GM19328 (cell line): ENCODE measurements around the gene MISP3.
"Not testable (repeated sequence)": the region's sequence is repeated elsewhere in the genome, so short reads cannot be mapped to it uniquely, and the experiment has no call there.

ENCODE experiments used
- ATAC-seq: cut with Tn5 transposase; IDR thresholded peaks from one replicate; pipeline ENCODE4 v1.9.1; 2021; ENCODE audit warnings: mild to moderate bottlenecking, moderate library complexity; ENCODE audit not compliant: unreplicated experiment

Gene MISP3

DNA sequence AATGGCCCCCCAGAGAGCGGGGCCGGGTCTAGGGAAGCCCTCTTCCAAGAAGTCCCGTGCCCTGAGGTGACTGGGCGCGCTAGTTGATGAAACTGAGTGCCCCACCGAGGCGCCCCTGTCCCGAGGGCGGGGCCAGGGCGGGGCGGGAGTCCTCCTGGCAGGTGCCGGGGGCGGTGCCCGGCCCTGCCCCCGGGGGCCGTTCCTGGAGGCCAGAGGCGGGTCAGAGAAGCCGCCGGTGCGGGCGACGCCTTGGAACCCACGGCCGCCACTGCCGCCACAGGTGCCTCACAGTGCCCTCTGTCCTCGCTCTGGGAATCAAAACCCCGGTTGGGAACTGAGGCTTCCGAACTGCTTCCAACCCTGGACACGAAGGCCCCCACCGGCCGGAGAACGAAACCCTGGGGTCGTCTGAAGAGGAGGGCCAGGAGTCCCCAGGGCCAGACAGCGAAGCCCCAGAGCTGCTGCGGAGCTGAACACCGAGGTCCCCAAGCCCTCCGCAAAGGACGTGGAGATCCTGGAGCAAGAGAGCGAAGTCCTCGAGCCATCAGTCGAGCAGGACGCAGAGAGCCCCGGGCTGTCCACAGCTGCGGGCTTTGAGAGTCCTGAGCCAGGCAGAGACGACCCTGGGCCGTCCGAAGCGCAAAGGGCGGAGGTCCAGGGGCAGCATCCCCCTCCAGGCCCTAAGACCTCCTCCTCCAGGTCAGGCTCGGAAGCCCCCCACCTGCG is at the start of gene MISP3:
Gene MISP3, plus strand, starts transcription at position 252 of the 726 bp plus-strand sequence. CDS start 524 bp downstream, outside the sequence.
- no peak for ATAC-seq

DNA sequence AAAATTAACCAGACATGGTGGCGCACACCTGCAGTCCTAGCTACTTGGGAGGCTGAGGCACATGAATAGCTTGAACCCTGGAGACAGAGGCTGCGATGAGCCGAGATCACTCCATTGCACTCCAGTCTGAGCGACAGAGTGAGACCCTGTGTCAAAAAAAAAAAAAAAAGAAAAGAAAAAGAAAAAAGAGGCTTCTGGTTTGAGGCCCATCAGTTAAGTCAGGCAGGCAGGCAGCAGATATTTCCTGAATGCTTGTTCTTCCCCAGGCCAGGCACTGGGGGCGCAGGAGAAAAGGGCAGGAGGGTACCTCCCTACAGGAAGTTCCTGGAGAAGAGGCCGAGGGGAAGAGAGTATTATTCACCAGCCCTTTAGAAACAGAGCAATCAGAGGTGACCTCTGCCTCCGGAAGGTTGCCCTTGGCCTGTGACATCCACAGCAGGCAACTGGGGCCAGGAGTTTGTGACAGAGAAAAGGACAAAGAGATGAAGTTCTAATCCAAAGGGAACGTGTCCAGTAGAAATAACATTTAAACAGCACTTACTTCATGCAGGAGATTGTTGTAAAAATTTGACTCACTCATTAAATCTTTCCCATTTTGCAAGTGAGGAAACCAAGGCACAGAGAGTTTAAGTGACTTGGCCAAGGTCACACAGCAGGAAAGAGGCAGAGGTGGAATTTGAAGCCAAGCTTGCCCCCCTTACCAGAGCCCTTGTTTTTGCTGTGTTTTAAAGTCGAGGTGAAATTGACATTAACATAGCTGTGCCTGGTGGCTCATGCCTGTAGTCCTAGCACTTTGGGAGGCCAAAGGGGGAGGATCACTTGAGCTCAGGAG is 49.0 kb upstream of the MISP3 start:
- no peak for ATAC-seq

DNA sequence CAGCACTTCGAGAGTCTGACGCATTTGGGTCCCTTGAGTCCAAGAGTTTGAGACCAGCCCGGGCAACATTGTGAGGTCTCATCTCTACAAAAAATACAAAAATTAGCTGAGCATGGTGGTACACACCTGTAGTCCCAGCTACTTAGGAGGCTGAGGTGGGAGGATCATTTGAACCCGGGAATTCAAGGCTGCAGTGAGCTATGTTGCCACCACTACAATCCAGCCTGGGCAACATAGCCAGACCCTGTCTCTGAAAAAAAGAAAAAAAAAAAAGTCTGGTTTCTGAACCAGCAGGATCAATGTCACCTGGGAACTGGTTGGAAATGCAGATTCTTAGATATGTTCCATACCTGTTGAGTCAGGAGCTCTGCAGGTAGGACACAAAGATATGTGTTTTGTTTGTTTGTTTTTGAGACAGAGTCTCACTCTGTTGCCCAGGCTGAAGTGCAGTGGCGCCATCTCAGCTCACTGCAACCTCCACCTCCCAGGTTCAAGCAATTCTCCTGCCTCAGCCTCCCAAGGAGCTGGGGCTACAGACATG is 45.9 kb upstream of the MISP3 start:
- not testable (repeated sequence) for ATAC-seq

DNA sequence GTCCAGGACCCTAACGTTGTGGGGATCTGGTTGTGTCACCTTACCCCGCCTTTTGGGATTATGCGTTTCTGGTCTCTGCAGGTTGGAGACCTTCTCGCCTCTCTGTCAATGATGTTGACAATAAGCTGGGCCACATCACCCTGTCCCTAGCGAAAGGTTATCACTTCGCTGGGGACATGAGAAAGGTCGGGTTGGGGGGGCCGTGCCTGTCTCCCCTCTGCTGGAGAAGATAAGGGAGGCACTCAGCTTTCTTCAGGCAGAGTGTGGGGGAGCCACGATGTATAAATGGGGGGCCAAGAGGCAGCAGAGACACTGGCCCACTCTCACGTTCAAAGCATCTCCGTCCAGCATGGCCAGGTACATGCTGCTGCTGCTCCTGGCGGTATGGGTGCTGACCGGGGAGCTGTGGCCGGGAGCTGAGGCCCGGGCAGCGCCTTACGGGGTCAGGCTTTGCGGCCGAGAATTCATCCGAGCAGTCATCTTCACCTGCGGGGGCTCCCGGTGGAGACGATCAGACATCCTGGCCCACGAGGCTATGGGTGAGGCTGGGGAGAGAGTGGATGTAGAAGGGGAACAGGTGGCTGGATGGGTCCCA is 44.6 kb upstream of the MISP3 start, which contains the start of gene RLN3:
Gene RLN3, plus strand, starts transcription at position 293 of the 595 bp plus-strand sequence. Its CDS starts 57 bp downstream, at position 350.
- no peak for ATAC-seq

DNA sequence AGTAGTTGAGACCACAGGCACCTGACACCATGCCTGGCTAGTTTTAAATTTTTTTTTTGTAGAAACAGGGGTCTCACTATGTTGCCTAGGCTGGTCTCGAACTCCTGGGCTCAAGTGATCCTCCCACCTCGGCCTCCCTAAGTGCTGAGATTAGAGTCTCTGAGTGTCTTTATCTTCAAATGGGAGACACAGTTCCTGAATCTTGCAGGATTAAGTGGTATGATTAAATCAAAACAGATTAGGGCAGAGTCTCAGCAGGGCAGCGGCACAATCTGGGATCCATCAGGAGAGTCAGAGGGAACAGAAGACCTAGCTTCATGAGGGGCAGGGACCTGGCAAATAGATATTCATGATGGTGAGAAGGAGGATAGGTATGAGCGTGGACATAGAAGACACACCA is 43.7 kb upstream of the MISP3 start:
- no peak for ATAC-seq

DNA sequence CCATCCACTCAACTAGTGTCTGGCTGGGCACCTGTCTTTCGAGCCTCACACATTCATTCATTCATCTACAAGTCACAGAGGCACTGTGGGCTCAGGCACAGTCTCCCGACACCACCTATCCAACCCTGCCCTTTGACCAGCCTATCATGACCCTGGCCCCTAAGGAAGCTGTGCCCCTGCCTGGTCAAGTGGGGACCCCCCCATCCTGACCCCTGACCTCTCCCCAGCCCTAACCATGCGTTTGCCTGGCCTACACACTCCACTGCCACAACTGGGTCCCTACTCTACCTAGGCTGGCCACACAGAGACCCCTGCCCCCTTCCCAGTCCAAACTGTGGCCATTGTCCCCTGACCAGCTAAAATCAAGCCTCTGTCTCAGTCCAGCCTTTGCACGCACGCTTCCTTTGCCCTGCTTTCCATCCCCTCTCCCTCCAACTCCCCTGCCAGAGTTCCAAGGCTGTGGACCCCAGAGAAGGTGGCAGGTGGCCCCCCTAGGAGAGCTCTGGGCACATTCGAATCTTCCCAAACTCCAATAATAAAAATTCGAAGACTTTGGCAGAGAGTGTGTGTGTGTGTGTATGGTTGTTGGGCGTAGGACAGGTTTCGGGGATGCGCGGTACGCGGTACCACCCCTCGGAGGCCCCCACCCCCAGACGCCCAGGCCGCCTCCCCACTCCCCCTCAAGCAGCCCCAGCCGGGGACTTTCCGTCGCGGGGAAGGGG is 41.4 kb upstream of the MISP3 start:
- no peak for ATAC-seq

DNA sequence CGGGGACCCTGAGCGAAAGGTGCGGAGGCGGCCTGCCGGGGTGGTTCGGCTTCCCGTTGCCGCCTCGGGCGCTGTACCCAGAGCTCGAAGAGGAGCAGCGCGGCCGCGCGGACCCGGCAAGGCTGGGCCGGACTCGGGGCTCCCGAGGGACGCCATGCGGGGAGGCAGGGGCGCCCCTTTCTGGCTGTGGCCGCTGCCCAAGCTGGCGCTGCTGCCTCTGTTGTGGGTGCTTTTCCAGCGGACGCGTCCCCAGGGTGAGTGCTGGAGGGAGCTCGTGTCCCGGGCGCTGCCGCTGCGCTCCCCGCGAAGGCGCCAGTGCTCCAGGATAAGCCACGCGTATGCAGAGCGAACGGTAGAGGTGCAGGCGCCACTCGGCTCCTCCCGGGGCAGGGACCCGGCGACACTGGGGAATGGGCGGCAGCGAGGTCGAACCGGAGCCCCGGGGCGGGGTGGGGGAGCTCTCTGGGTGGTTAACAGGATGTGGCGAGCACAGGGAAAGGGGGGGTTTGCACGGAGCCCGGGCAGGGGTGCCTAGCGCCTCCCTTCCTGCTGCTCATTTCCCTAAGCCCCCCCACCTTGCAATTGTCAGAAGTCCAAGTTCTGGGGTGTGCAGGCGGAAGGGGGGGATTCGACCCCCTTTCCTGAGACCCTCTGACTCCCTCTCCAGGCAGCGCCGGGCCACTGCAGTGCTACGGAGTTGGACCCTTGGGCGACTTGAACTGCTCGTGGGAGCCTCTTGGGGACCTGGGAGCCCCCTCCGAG is 40.7 kb upstream of the MISP3 start, which contains the start of gene IL27RA:
Gene IL27RA, plus strand, starts transcription at position 44 of the 762 bp plus-strand sequence. Its CDS starts 111 bp downstream, at position 155.
- ATAC-seq, result no peak

DNA sequence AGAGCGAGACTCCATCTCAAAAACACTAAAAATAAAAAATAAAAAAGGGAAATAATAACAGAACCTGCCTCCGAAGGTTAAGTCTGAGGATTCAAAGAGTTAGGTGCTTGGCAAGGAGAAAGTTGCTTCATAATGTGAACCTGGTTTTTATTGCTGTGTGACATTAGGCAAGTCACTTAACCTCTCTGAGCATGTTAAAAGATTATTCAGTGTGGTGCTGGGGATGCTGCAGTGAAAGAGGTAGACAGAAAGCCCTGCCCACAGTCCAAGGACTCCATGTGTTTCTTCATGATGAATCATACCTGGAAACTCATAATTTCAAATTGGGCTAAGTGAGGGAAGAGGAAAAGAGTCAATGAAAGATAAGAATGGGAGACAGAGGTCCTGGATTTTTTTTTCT is 38.6 kb upstream of the MISP3 start:
- no peak for ATAC-seq

DNA sequence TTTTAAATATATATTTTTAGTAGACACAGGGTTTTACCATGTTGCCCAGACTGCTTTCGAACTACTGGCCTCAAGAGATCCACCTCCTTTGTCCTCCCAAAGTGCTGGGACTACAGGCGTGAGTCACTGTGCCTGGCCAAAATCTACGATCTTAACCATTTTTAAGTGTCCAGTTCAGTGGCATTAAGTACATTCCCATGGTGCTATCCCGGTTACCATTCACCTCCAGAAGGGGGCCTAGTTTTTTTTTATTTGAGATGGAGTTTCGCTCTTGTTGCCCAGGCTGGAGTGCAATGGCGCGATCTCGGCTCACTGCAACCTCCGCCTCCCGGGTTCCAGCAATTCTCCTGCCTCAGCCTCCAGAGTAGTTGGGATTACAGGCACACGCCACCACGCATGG is 37.4 kb upstream of the MISP3 start:
- ATAC-seq, result not testable (repeated sequence)

DNA sequence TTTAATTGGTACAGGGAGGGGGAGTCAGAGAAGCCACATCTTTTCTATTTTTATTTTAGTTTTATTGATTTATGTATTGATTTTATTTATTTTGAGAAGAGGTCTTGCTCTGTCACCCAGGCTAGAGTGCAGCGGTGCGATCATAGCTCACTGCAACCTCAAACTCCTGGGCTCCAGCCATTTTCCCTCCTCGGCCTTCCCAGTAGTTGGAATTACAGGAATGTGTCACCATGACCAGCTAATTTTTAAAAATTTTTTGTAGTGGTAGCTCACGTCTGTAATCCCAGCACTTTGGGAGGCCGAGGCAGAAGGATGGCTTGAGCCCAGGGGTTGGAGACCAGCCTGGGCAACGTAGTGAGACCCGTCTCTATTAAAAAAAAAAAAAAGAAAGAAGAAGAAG is 36.9 kb upstream of the MISP3 start:
- ATAC-seq, result no peak

DNA sequence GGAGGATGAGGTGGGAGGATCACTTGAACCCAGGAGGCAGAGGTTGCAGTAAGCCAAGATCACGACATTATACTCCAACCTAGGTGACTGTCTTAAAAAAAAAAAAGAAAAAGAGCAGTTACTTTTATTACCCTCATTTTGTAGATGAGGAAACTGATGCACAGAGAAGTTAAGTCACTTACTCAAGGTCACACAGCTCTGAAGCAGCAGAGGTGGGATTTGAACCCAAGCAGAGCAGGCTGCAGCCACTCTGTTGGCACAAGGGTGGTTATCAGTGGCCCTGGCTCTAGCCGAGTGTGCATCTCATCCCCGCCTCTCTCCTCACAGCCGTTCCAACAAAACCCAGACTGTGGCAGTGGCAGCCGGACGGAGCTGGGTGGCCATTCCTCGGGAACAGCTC is 33.4 kb upstream of the MISP3 start:
- no peak for ATAC-seq

DNA sequence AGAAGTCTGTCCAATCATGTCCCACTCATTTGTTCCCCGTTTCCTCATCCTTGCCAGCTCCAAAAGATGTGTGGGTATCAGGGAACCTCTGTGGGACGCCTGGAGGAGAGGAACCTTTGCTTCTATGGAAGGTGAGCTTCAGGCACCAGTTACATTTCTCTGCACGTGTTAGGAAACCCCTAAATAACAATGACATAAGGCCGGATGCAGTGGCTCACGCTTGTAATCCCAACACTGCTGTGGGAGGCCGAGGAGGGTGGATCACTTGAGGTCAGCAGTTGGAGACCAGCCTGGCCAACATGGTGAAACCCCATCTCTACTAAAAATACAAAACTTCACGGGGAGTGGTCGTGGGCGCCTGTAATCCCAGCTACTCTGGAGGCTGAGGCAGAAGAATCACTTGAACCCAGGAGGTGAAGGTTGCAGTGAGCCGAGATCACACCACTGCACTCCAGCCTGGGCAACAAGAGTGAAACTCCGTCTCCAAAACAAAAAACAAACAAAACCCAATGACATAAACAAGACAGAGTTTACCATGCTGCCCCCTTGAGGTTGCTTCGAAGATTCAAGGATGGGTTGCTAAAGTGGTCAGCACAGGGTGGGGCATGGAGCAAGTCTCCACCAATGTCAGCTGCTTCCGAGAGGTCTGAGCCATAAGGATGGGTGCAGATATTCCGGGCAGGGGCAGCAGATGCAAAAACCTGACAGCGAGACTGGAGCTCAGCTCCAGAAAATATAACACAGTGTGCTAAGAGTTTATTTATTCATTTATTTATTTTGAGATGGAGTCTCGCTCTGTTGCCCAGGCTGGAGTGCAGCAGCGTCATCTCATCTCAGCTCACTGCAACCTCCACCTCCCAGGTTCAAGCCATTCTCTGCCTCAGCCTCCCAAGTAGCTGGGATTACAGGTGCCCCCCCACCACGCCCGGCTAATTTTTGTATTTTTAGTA is 29.7 kb upstream of the MISP3 start:
- not testable (repeated sequence) for ATAC-seq

DNA sequence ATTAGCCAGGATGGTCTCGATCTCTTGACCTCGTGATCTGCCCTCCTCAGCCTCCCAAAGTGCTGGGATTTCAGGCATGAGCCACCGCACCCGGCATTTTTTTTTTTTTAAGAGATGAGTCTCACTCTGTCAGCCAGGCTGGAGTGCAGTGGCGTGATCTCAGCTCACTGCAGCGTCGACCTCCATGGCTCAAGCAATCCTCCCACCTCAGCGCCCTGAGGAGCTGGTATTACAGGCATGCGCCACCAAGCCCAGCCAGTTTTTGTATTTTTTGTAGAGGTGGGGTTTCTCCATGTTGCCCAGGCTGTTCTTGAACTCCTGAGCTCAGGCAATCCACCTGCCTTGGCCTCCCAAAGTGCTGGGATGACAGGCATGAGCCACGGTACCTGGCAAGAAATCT is 24.7 kb upstream of the MISP3 start:
- ATAC-seq, result not testable (repeated sequence)

DNA sequence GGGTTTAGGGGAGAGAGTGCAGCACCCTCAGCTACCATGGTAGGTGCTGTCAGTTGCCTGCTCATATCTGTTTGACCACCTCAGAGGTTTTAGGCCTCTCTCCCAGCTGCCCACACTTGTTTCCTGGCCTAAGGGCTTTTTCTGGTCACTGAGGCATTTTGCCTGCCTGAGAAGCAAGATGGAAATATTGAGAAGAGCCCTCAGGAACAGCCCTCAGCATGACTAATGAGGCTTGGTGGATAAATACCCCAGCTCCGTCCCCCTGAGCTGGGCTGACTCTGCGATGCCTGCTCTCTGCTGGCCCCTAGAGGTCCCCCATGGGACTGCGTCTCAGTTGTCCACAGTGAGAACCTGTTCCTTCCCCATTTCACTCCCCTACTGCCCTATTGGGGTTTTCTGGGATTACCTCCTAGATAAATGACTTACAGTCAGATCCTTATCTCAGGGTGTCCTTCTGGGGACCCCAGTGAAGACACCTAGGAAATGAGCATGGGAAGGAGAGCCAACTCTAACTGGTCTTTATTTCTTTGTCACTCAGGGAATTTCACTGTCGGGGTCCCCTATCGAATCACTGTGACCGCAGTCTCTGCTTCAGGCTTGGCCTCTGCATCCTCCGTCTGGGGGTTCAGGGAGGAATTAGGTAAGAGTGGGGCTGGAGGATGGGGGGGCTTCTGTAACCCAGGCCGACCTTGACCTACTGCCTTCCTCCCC is 24.0 kb upstream of the MISP3 start:
- ATAC-seq, result no peak

DNA sequence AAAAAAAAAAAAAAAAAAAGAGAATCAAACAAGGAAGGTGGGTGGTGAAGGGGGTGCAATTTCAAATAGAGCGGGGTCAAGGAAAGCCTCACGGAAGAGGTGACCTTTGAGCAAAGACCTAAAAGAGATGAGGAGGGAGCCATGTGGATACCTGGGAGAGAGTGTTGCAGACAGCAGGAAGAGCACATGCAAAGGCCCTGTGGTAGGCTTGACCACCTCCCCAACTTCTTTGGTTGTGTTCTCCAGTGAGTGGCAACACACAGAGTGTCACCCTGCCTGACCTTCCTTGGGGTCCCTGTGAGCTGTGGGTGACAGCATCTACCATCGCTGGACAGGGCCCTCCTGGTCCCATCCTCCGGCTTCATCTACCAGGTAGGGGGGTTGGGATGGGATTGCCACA is 22.1 kb upstream of the MISP3 start:
- ATAC-seq, result no peak

DNA sequence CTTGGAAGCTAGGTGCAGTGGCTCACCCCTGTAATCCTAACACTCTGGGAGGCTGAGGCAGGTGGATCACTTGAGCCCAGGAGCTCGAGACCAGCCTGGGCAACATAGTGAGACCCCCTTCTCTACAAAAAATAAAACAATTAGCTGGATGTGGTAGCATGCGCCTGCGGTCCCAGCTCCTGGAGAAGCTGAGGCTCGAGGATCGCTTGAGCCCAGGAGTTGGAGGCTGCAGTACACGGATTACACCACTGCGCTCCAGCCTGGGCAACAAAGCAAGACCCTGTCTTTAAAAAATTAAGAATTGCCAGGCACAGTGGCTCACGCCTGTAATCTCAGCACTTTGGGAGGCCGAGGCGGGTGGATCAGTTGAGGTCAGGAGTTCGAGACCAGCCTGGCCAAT is 21.6 kb upstream of the MISP3 start:
- ATAC-seq, result not testable (repeated sequence)

DNA sequence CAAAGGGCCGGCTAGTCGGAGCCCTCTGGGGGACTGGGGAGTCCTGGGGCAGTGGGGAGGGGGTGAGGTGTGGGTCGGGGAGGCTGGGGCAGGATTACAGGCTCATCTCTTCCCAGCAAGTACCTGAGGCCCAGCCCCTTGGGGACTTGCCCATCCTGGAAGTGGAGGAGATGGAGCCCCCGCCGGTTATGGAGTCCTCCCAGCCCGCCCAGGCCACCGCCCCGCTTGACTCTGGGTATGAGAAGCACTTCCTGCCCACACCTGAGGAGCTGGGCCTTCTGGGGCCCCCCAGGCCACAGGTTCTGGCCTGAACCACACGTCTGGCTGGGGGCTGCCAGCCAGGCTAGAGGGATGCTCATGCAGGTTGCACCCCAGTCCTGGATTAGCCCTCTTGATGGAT is 20.6 kb upstream of the MISP3 start:
- no peak for ATAC-seq

DNA sequence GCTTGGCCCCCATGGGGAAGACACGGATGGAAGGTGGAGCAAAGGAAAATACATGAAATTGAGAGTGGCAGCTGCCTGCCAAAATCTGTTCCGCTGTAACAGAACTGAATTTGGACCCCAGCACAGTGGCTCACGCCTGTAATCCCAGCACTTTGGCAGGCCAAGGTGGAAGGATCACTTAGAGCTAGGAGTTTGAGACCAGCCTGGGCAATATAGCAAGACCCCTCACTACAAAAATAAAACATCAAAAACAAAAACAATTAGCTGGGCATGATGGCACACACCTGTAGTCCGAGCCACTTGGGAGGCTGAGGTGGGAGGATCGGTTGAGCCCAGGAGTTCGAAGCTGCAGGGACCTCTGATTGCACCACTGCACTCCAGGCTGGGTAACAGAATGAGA is 20.1 kb upstream of the MISP3 start:
- ATAC-seq, result no peak
